ENCODE measurements around the gene FUNDC2.

Gene FUNDC2

DNA sequence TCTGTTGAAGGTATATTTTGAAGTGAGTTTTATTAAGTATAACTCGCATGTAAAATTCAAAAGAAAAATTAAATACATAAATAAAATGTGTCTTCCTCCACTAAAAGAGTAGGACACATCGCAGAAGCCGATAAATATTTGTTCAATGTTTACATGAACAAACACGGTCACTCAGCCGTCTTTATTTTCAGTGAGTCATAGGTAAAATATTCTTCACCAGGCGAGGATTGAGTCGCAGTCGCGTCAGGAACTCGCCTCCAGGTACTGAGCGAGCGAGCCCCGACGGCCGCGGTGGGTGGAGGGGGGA lies 271 bp upstream of the FUNDC2 start:
- DNase-seq, result no peak

DNA sequence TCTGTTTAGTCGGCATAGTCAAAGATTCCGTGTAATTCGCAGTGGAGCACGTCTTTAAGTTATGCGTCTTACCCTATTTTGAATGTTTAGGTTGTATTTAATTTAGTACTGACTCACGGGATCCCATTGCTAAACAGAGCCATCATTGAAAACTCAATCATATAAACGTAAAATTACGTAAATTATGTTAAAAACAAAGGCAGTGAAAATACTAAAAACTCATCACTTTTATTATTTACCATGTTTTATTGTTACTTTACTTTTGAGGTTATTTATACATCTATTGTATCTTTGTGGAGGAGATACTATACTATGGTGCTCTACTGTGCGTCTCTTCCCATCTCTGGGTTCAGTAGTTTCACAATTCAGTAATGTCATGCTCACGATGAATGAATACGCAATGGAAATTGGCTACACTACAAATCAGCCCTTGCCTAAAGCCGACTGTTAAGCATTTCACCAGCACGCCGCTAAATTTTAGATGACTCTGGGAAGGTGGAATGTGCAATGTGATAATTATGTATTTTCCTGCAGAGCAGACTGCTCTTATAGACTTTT lies 944 bp downstream of the FUNDC2 start:
- peak in 1 of 2 experiments; percentile 54 for DNase-seq

DNA sequence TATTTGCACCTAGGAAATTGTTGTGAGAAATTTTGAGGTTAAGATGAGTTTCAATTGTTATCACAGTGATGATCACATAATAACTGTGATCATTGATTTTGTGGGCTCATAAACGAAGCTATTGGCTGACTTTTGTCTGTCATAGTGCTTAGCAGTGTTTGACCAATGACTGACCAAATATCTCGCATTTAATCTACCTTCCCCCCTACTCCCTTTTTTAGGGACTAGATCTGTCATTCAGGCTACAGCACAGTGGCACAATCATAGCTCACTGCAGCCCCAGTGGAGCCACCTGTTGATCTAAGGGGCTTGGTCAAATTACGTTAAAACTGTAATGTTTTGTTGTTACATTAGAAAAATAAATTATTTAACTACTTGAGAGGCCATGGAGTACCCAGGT lies 1.5 kb downstream of the FUNDC2 start:
- DNase-seq, result no peak

DNA sequence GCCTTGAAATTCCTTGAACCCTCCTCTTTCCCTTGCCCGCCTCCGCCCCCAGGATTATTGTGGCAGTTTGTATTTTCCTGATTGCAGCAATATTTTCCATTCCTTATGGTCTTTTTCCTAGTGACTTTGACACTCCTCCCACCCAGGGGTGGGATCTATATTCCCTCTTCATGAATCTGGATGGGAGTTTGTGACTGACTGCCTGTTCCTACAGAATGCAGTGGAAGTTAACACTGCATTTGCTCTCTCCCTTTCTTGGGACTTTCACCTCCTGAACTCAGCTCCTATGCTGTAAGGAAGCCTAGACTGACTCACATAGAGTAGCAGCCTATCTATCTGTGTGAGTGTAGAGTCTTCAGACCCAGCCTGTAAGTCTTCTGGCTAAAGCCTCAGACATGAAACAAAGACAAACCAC lies 2.2 kb downstream of the FUNDC2 start:
- no peak for DNase-seq

DNA sequence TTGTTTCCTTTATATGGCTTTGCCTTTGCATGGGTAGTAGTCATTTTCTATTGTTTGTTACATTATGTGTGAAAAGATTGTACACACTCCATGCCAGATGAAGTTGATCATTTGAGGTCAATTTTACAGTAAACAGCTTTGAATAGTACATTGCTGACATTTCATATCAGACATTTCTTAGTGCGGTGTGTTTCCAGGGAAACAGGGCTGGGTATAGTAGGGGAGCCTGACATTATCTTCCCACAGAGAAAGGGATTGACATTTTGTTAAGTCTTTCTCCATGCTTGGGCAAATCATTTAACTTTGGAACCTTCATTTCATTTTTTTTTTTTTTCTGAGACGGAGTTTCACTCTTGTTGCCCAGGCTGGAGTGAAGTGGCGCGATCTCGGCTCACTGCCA lies 5.0 kb downstream of the FUNDC2 start:
- DNase-seq, result no peak

DNA sequence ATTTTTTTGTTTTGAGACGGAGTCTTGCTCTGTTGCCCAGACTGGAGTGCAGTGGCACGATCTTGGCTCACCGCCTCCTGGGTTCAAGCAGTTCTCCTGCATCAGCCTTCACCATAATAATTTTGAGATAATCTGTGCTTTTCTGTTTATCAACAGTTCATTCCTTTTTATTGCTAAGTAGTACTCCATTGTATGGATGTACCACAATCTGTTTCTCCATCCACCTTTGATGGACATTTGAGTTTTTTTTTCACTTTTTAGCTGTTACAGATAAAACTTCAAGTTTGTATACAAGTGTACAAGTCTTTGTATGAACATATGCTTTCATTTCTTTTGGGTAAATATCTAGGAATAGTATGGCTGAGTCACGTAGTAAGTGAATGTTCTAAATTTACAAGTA lies 9.0 kb downstream of the FUNDC2 start:
- DNase-seq, result no peak

DNA sequence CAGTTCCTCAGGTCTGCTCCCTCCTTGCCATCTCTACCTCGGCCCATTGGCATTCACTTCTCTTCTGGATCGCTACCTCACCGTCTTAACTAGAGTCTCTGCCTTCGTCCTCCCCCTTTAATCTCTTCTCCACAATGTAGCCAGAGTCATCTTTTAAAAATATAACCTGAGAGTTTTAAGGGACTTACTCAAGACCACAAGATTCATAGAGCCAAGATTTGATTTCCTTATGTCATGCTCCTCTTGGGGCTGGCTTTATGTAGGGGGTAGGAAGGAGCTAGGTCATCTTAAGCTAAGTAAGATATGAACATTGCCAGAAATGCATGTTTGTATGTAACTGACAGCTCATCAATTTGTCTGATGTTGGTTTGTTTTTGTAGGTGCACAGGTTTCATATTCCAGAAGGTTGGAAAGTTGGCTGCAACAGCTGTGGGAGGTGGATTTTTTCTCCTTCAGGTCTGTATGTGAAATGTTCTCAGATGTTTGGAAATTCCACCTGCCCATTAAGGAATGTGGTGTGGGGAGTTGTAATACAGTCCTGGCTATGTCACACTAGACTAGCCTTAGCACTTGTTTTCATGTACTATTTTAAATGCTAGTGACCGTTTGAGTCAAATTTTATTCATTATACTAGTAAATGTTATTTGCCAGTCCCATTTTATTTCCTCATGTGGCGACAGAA lies 19.6 kb downstream of the FUNDC2 start:
- no peak for DNase-seq

DNA sequence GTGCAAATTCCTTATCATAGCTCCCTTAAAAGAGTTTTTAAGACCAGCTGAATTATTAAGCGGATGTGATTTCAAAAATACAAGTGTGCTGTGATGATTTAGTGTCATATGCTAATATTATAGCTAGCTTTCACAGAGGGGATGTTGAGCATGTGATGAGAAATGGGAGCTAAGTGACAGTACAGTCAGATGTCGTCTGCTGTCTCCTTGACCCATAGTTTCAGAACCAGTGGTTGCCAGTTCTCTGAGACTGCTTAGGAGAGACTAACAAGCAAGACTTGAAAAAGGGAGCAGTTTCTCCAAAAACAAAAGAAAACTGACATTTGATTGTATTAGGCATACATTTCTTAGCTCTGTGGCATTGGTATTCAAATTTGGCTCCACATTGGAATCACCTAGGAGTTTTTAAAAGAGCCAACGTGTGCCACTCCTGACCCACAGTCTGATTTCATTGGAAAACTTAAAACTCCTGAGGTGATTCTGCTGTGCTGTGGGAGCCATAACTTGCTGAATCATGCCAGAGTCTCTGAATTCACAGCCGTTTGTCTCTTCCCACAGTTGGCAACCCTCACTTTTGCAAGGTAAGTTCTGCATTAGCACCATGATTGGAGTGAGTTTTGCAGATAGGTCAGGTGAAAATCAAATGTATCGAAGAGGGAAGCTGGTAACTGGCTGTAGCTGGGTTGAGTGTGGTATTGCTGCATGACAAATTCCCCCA lies 20.3 kb downstream of the FUNDC2 start:
- DNase-seq, result no peak

DNA sequence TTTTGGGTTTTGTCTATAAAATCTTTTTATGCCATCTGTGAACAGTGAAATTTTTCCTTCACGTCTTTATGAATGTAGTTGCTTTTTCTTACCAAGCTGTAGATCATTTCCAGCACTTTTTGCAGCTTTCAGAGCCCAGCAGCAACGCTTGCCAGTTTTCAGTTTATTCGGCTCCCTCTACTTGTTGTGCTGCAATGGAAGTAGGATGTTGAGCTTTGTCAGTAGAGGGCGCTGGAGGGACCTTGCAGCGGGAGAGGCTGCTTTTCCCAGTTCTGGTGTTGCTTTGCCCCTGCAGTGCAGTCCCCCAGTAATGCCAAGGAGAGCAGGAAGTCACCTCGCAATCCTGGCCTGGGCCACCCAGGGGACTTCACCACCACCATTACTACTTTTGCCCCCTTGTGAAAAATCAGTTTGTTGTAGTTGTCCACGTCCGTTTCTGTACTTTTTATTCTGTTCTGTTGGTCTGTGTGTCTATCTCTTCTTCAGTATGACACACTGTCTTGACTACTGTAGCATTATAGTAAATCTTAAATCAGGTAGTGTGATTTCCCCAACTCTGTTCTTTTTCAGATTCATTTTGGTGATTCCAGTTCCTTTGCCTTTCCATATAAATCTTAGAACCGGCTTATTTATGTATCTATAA lies 22.5 kb downstream of the FUNDC2 start:
- no peak for DNase-seq

DNA sequence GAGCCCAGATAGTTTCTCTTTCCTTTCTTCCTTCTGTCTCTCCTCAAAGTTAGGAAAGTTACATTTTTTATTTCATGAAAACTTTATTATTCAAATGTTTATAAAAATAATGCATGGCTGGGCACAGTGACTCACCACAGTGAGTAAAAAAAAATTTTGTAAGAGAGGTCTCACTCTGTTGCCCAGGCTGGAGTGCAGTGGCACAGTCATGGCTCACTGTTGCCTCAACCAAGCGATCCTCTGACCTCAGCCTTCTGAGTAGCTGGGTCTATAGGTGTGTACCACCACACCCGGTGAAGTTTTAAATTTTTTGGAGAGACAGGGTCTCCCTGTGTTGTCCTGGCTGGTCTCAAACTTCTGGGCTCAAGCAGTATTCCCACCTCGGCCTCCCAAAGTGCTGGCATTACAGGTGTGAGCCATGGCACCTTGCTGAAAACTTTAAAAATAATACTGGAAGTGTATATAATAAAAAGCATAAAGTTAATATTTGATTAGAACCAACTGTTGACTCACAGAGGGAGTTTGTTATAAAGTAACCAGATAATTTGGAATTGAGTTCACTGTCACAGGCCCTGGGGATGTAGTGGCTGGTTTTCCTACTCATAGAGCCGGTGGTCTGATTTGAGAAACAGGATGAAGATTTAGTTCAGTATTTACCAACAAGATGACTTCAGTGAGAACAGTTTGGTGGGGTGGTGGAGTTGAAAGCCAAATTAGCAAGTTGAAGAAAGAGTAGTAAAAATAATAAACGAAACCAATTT lies 26.3 kb downstream of the FUNDC2 start:
- no peak for DNase-seq

DNA sequence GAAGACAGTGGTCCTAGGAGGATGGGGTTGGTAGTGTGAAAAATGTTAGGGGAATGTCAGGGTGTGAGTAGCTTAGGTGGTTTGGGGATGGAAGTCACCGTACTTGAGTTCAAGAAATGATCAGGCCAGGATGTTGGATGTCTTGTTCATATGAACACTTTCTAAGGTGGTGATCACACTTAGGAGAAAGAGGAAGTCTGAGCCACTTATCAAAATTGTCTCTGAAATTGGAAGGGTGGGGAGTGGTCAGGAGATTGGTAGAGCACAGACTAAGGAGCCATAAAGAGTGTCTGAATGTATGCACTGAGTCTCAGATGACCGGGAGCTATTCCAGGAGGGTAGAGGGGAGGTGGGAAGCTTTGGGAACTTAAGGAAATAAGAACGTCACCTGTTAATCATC lies 27.0 kb downstream of the FUNDC2 start:
- no peak for DNase-seq

DNA sequence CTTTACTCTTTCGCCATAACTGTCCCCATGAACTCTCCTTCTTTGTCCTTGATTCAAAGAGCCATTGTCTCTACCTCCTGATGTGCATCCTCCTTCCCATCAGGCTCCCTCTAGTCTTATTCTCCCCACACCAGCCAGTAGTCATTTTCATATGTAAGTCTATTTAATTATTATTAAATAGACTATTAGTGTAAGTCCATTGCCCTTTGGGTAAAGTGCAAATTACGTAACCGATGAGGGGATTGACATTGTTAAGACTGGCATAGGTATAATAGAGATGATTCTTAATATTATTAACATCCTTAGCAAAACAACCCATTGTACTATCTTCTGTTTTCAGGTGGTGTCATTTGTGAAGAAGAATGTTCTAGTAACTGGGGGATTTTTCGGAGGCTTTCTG lies 27.6 kb downstream of the FUNDC2 start:
- DNase-seq, result no peak

DNA sequence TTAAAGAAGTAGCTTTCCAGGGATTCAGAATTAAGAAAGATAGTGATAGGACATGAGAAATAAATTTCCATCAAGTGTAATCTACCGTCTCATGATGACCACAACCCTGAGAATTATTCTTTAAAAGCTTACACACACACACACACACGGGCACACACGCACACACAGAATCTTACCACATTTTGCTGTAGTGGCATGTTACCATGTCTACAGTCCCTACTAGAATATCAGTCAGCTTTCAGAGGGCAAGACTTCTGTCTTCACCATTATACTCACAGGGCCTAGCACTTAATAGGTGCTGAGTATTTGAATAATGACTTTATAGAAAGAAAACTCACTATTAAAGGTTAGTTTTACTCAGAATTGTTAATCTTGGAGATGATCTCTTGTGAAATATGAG lies 28.9 kb downstream of the FUNDC2 start:
- no peak for DNase-seq

DNA sequence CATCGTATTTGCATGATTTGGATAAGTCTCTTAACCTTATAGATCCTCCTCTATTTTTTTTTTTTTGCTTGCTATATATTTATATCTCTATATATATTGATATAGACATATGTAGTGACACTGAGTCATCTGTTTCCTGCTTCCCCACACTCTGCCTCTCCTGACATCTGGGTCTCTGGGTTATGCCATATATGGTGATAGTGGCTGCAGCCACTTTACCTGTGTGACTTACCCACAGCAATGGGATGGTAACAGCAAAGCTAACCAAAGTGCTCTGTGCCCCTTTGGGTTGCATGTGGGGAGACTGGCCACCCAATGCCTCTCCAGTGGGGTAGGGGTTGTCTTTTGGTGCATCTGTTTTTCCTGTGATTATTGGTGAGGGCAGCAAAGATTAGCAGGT lies 29.8 kb downstream of the FUNDC2 start:
- no peak for DNase-seq

DNA sequence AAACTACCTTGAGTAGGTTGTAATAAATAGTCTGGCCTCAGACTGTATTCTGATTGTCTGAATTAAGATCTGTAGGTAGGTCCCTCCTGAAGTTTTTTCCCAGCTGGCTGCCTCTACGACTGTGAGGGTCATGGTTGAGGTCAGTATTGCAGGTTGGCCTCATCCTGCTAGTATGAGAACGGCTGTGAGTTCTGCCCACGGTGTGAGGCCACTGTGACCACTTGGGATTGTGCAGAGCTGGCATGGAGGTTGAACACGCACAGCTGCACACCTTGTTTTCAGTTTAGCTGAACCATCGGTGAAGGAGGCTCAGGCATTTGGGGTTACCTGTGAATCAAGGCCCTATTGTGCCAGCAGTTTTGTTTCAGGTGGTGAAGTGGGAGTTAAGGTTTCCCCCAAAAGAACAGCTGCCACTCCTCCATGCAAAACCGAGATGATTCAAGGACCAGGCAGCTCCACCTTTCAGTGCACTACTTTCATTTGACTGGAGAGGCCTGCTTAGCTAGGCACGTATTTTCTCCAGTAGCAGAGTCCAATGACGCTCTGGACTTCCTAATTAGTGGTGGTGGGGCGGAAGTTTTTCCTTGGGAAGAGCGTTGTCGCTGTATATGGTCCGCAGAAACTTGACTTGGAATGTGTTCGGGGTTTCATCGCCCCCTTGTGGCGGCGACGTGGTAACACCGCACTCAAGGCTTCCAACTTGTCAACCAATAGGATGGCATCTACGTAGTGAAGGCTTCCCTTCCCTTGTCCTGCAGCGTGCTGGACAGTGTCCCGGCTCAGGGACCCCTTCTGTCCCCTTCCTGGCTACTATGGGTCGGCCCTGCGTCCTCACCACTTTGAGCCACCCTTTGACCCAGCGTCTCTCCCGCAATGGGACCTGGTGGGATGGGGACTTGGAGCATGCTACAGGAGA lies 30.5 kb downstream of the FUNDC2 start:
- DNase-seq, result peak; percentile 21 to 63

DNA sequence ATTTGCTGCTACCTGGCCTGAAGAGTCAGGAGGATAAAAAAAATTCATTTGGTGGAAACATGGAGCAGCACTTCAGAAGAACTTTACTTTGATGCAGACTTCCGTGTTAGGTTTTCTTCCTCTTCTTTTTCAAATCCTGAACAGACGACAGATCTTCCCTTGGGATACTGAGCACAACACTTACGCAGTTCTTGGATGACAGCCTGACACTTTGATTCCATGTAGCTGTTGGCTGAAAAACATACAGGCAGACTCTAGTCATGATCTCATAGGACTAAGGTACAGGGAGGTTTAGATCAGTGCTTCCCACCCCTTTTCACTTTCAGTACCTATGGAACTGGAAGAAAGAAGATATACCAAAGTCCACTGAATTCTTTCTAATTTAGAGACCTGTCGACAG lies 35.1 kb downstream of the FUNDC2 start:
- DNase-seq, result no peak

DNA sequence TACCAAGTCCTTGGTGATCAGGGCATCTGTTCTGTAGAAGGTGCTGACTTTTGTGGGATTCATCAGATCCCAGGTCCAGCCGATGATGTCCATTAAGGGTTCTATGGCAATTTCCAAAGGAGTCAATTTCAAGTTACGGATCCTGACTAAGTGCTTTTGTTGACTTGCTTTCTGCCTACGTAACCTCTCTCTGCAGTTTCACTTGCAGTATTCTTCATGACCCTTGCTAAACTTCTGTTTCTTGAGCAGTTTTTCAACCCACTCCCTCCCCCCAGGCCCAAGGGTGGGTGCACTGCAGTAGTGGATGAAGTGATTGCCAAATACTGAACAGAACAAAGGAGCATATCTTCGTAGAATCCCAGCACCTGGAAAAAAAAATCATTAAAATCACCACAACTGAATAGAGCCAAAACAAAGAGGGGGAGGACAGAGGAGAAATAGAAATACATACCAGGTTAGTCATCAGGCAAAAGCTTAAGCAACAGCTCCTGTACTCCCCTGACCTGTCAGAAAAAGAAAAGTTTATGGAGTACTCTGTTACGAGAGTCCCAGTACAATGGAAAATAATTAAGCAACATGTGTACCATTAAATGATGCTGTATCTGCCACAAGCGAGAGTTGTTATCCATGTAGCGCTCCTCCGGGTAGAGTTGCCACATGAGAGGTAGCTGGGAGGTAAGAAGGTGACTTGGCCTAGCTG lies 38.5 kb downstream of the FUNDC2 start:
- no peak for DNase-seq

DNA sequence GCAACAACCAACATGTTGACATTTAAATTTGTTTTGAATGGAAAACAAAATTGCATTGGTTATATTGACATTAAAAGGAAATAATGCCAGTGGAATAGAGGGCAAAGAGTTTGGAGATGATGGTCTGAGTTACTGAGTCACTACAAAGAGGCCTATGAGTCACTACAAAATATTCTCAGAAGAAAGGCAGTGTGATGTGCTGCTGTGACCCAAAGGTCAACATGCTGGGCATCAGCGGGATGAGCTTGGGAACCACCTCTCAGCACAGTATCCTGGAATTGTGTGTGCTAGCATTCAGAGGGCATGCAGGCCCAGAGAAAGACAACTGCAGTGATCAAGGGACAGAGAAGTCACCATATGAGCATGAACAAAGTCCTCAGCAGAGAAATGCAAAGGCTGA lies 41.5 kb downstream of the FUNDC2 start:
- DNase-seq, result no peak

DNA sequence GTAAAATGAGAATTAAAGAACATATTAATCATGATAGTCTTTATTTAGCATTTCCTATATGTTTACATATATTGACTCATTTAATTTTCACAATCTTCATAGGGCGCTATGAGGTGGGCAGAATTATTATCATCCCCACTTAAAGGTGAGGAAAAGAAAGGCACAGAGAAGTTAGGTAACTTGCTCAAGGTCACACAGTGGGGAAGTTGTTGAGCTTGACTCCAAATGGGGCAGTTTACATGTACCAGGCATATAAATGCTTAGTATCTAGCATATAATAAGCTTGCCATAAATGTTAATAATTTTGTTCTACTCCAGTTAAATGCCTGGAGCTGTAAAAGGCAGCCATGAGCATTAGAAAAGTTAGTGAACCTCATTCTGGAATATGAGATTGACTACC lies 42.8 kb downstream of the FUNDC2 start:
- no peak for DNase-seq

DNA sequence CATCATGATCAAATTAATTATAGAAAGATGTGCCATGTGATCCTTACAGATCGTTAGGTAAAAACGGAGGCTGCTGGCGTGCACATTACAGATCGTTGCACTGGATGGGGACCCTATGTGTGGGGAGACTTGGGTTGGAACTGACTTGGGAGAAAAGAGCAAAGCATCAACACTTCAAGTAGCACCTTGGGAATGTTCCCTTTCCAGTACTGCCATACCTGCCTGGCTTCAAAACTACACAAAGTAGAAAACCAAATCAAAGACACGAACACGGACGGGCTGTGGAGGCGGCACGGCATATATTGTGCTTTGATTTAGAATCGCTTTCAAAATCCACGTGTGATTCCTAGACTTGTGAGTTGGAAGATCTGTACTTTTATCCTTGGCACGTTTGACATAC lies 43.4 kb downstream of the FUNDC2 start:
- DNase-seq, result no peak

DNA sequence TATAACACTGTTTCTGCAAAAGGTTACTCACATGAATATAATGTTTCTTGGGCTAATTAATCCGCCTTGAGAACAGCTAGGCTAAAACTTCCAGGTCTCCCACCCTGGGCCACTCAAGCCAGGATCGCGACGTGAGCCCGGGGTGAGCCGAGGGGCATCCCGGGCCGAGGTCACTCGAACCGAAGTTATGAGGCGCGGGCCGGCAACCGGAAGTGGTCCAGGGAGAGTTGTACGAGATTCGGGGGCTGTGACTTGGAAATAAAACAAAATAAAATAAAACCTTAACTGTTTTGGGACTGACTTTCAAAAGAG lies 44.0 kb downstream of the FUNDC2 start:
- no peak for DNase-seq
